ENCODE measurements around the gene CCDC116. TPM values are rescaled to one million over a fixed set of nuclear protein-coding genes. Genes with fewer than 3 reads are reported as not detected.
A peak's percentile ranks its signal among the peaks of the same experiment; 100 is the strongest.
"Not testable (repeated sequence)": the region's sequence is repeated elsewhere in the genome, so short reads cannot be mapped to it uniquely, and the experiment has no call there.

CCDC116 gene
- total RNA-seq, 2 donors from 2014 or later: 0.22 to 0.51 TPM

GRCh38 chr22:21677606-21678443 is 45.3 kb downstream of the CCDC116 start:
- no peaks in the 10 kb centered on the region for H3K4me1 Mint-ChIP-seq (ENCODE audit: low read depth)
- no peak overlapping the region for H3K27ac Mint-ChIP-seq
- H3K4me3 Mint-ChIP-seq: no peak overlapping the region
- no peaks in the 10 kb centered on the region for H3K27me3 Mint-ChIP-seq (ENCODE audit: low read depth)
- H3K36me3 Mint-ChIP-seq (ENCODE audit: insufficient read depth in 2 of 2): peaks cover 2 to 10% of the 10 kb centered on the region in 2 donors
- ATAC-seq (replicated peaks in 1 of 2): no peak
- no peak for DNase-seq
- no peaks in the 10 kb centered on the region for H3K9me3 Mint-ChIP-seq

DNA sequence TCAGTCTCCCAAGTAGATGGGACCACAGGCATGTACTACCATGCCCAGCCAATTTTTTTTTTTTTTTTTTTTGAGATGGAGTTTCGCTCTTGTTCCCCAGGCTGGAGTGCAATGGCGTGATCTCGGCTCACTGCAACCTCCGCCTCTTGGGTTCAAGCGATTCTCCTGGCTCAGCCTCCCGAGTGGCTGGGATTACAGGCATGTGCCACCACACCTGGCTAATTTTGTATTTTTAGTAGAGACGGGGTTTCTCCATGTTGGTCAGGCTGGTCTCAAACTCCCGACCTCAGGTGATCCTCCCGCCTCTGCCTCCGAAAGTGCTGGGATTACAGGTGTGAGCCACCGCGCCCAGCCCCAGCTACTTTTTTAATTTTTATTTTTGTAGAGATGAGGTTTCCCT is 46.3 kb downstream of the CCDC116 start:
- H3K4me3 Mint-ChIP-seq; DNase-seq; H3K27me3 Mint-ChIP-seq (ENCODE audit: low read depth); H3K4me1 Mint-ChIP-seq (ENCODE audit: low read depth); H3K9me3 Mint-ChIP-seq; ATAC-seq (replicated peaks in 1 of 2): not testable (repeated sequence)
- Mint-ChIP-seq H3K36me3 (ENCODE audit: insufficient read depth in 2 of 2) (peaks cover 2 to 10% of the 10 kb centered on the region in 2 donors), H3K27ac (peak overlapping the region; percentile 34)

- Mint-ChIP-seq H3K4me3 (no peak overlapping the region), H3K27me3 (ENCODE audit: low read depth) (no peaks in the 10 kb centered on the region), H3K36me3 (ENCODE audit: insufficient read depth in 2 of 2) (peaks cover 2 to 9% of the 10 kb centered on the region in 2 donors), H3K27ac (no peak overlapping the region), H3K4me1 (ENCODE audit: low read depth) (no peaks in the 10 kb centered on the region), H3K9me3 (no peaks in the 10 kb centered on the region)
- DNase-seq (no peak), ATAC-seq (replicated peaks in 1 of 2) (no peak)
Observed at GRCh38 chr22:21679383-21679782, 46.8 kb downstream of the CCDC116 start.

GRCh38 chr22:21680830-21681565 is 48.4 kb downstream of the CCDC116 start:
- DNase-seq (no peak), ATAC-seq (replicated peaks in 1 of 2) (no peak)
- Mint-ChIP-seq H3K4me1 (ENCODE audit: low read depth) (no peaks in the 10 kb centered on the region), H3K4me3 (no peak overlapping the region), H3K27me3 (ENCODE audit: low read depth) (no peaks in the 10 kb centered on the region), H3K36me3 (ENCODE audit: insufficient read depth in 2 of 2) (peaks cover 0 to 5% of the 10 kb centered on the region in 2 donors), H3K9me3 (no peaks in the 10 kb centered on the region), H3K27ac (no peak overlapping the region)

- DNase-seq: no peak
- H3K36me3 Mint-ChIP-seq (ENCODE audit: insufficient read depth in 2 of 2): no peaks in the 10 kb centered on the region
Observed at GRCh38 chr22:21681566-21682370, 49.2 kb downstream of the CCDC116 start.

GRCh38 chr22:21682385-21683175 is 50.0 kb downstream of the CCDC116 start:
- H3K27me3 Mint-ChIP-seq (ENCODE audit: low read depth): no peaks in the 10 kb centered on the region
- DNase-seq: no peak
- no peaks in the 10 kb centered on the region for H3K4me1 Mint-ChIP-seq (ENCODE audit: low read depth)
- no peak for ATAC-seq (replicated peaks in 1 of 2)
- no peak overlapping the region for H3K27ac Mint-ChIP-seq
- no peaks in the 10 kb centered on the region for H3K36me3 Mint-ChIP-seq (ENCODE audit: insufficient read depth in 2 of 2)
- no peaks in the 10 kb centered on the region for H3K9me3 Mint-ChIP-seq
- no peak overlapping the region for H3K4me3 Mint-ChIP-seq

More at GRCh38 chr22:21681566-21682370, 49.2 kb downstream of the CCDC116 start:
- no peaks in the 10 kb centered on the region for H3K27me3 Mint-ChIP-seq (ENCODE audit: low read depth)
- H3K4me1 Mint-ChIP-seq (ENCODE audit: low read depth): no peaks in the 10 kb centered on the region
- H3K9me3 Mint-ChIP-seq: no peaks in the 10 kb centered on the region
- H3K27ac Mint-ChIP-seq: no peak overlapping the region
- H3K4me3 Mint-ChIP-seq: no peak overlapping the region
- ATAC-seq (replicated peaks in 1 of 2): no peak

GRCh38 chr22:21683401-21683811 is 50.8 kb downstream of the CCDC116 start:
- Mint-ChIP-seq H3K4me1 (ENCODE audit: low read depth) (no peaks in the 10 kb centered on the region), H3K4me3 (no peak overlapping the region), H3K27me3 (ENCODE audit: low read depth) (no peaks in the 10 kb centered on the region), H3K36me3 (ENCODE audit: insufficient read depth in 2 of 2) (no peaks in the 10 kb centered on the region), H3K9me3 (no peaks in the 10 kb centered on the region), H3K27ac (no peak overlapping the region)
- no peak for DNase-seq
- ATAC-seq (replicated peaks in 1 of 2): no peak

- no peak for DNase-seq
- Mint-ChIP-seq H3K27me3 (ENCODE audit: low read depth) (no peaks in the 10 kb centered on the region), H3K27ac (no peak overlapping the region), H3K36me3 (ENCODE audit: insufficient read depth in 2 of 2) (peaks cover 0 to 2% of the 10 kb centered on the region in 2 donors), H3K4me3 (no peak overlapping the region), H3K9me3 (no peaks in the 10 kb centered on the region), H3K4me1 (ENCODE audit: low read depth) (peaks cover 10% of the 10 kb centered on the region)
- no peak for ATAC-seq (replicated peaks in 1 of 2)
Observed at GRCh38 chr22:21684492-21685163, 52.1 kb downstream of the CCDC116 start.

DNA sequence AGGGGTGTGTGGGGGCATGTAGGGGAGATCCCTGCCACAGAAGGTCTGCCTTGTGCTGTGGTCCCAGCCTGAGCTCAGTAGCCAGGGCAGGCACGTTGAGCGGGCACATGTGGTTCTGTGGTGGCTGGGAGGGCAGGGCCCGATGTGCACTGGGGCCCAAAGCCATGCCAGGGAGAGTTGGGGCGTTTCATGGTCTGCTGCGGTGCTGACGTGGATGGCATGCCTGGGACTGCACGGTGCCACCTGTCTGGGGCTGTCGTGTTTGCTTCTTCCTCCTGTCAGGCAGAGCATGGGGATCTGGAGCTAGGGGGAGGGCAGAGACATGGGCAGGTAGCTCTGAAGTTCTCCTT is 52.6 kb downstream of the CCDC116 start:
- H3K9me3 Mint-ChIP-seq: no peaks in the 10 kb centered on the region
- no peak for DNase-seq
- H3K27ac Mint-ChIP-seq: no peak overlapping the region
- peaks cover 0 to 2% of the 10 kb centered on the region in 2 donors for H3K36me3 Mint-ChIP-seq (ENCODE audit: insufficient read depth in 2 of 2)
- no peak for ATAC-seq (replicated peaks in 1 of 2)
- H3K27me3 Mint-ChIP-seq (ENCODE audit: low read depth): no peaks in the 10 kb centered on the region
- H3K4me3 Mint-ChIP-seq: no peak overlapping the region
- H3K4me1 Mint-ChIP-seq (ENCODE audit: low read depth): peaks cover 15% of the 10 kb centered on the region

DNA sequence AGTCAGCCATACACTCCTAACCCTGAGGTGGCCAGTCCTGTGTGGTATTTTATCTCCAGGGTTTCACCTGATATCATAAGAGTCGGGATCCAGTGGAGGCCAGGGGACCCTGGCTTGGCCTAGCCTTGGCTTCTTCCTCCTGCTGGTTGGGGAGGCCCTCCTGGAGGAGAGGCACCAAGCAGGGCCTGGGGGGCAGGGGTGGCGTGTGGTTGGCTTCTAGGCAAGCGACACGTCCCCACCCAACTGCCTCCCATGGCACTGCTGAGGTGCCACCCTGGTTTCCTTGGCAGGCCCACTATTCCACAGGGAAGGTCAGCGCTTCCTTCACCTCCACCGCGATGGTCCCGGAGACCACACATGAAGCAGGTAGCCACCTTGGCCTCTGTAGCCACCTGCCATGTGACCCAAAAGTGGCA is 53.6 kb downstream of the CCDC116 start:
- DNase-seq: no peak
- no peaks in the 10 kb centered on the region for H3K9me3 Mint-ChIP-seq
- no peak overlapping the region for H3K27ac Mint-ChIP-seq
- peaks cover 0 to 2% of the 10 kb centered on the region in 2 donors for H3K36me3 Mint-ChIP-seq (ENCODE audit: insufficient read depth in 2 of 2)
- no peaks in the 10 kb centered on the region for H3K27me3 Mint-ChIP-seq (ENCODE audit: low read depth)
- no peak for ATAC-seq (replicated peaks in 1 of 2)
- peaks cover 22% of the 10 kb centered on the region for H3K4me1 Mint-ChIP-seq (ENCODE audit: low read depth)
- no peak overlapping the region for H3K4me3 Mint-ChIP-seq
